ENCODE measurements around the gene ATP13A1.

ATP13A1 gene

GRCh38 chr19:19662344-19662743 lies 1.1 kb downstream of the ATP13A1 start:
- DNase-seq, result no peak

GRCh38 chr19:19661675-19662251 lies 1.7 kb downstream of the ATP13A1 start:
- DNase-seq, result peak; percentile 32 to 49

- no peak for DNase-seq
Observed at GRCh38 chr19:19661141-19661674, 2.3 kb downstream of the ATP13A1 start.

- no peak for DNase-seq
Observed at GRCh38 chr19:19659646-19660245, 3.7 kb downstream of the ATP13A1 start.

GRCh38 chr19:19657397-19657783 lies 6.1 kb downstream of the ATP13A1 start:
- no peak for DNase-seq

- no peak for DNase-seq
Observed at GRCh38 chr19:19656451-19657396, 6.8 kb downstream of the ATP13A1 start.

- no peak for DNase-seq
Observed at GRCh38 chr19:19655641-19656343, 7.7 kb downstream of the ATP13A1 start.

- no peak for DNase-seq
Observed at GRCh38 chr19:19655051-19655594, 8.4 kb downstream of the ATP13A1 start.

GRCh38 chr19:19654441-19654840 lies 9.0 kb downstream of the ATP13A1 start:
- DNase-seq, result no peak

GRCh38 chr19:19653597-19654147 lies 9.8 kb downstream of the ATP13A1 start:
- DNase-seq, result no peak

- DNase-seq, result no peak
Observed at GRCh38 chr19:19652482-19653295, 10.8 kb downstream of the ATP13A1 start.

- no peak for DNase-seq
Observed at GRCh38 chr19:19651076-19651475, 12.4 kb downstream of the ATP13A1 start.

- DNase-seq, result no peak
Observed at GRCh38 chr19:19650331-19650730, 13.1 kb downstream of the ATP13A1 start.

- no peak for DNase-seq
Observed at GRCh38 chr19:19649580-19649995, 13.9 kb downstream of the ATP13A1 start.

- no peak for DNase-seq
Observed at GRCh38 chr19:19649155-19649554, 14.3 kb downstream of the ATP13A1 start.

GRCh38 chr19:19647037-19647835 lies 16.2 kb downstream of the ATP13A1 start:
- no peak for DNase-seq

- DNase-seq, result no peak
Observed at GRCh38 chr19:19645233-19645870, 18.1 kb downstream of the ATP13A1 start.

GRCh38 chr19:19644054-19644388 lies 19.5 kb downstream of the ATP13A1 start:
- no peak for DNase-seq

GRCh38 chr19:19643158-19644053 lies 20.1 kb downstream of the ATP13A1 start, which contains the start of gene GMIP:
Gene GMIP, minus strand, starts transcription at chr19:19643657. Its CDS starts 128 bp downstream, at chr19:19643529.
- DNase-seq, result peak; percentile 88 to 91

Data from stimulated activated CD4-positive, alpha-beta T cell treated with anti-CD3 and anti-CD28 coated beads, Interleukin-2, amount 100 ng/mL, for 24 hours (primary cell).